H1 (cell line): Measurements from ENCODE around the gene RRP9. TPM values are rescaled to one million over a fixed set of nuclear protein-coding genes. Genes with fewer than 3 reads are reported as not detected.

Source experiments
- NANOG ChIP-seq: IDR thresholded peaks from 2 replicates; pipeline ENCODE4 v1.6.1; 2011; ENCODE audit warnings: low read length, low read depth, mild to moderate bottlenecking, inconsistent platforms; ENCODE audit not compliant: insufficient read depth, poor library complexity, severe bottlenecking
- USF2 ChIP-seq: IDR thresholded peaks from 2 replicates; pipeline ENCODE4 v1.6.1; 2011; ENCODE audit warnings: low read length, improper control_type of control experiment
- polyA plus RNA-seq, 7 experiments: library from polyadenylated mRNA; depleted of rRNA in 3 of 7; stranded (reverse) in 5 of 7; unstranded in 2 of 7; fragments of >200 nt in 5 of 7; fragments of 200-250 nt in 2 of 7; gene quantifications; 1 replicate in 5 of 7; 2 replicates in 1 of 7; 4 replicates in 1 of 7; pipeline versions ENCODE4 v1.2.1 to v1.2.3, GENCODE V29; 2011 to 2013; ENCODE audit warnings: missing spikeins in 2 of 7, mixed read lengths in 2 of 7
- total RNA-seq: library from RNA; stranded (reverse); fragmentation: NEBNext Ultra II Directional; extraction: Animal tissue kit (Norgen Biotek cat#: 25700); gene quantifications from 2 replicates; pipeline ENCODE4 v1.2.1, GENCODE V29; 2021

The RRP9 gene
- total and polyA plus RNA-seq, 2 of the 8 experiments (the other 6 are each of a cell fraction or from before 2014, with no cell fraction given) = 55.6 to 68.9 TPM

GRCh38 chr3:51941798-51942602 is at the start of gene RRP9, which contains the start of gene PARP3 (continued):
- TF ChIP-seq NANOG = no peak
- TF ChIP-seq USF2 = no peak; the same call in 1 of the 2 replicates
